ENCODE results near the gene PTPRQ. TPM values are rescaled to one million over a fixed set of nuclear protein-coding genes. Genes with fewer than 3 reads are reported as not detected.

Gene PTPRQ
- total RNA-seq, 2 donors from 2014 or later: 1.9 to 7.4 TPM

DNA sequence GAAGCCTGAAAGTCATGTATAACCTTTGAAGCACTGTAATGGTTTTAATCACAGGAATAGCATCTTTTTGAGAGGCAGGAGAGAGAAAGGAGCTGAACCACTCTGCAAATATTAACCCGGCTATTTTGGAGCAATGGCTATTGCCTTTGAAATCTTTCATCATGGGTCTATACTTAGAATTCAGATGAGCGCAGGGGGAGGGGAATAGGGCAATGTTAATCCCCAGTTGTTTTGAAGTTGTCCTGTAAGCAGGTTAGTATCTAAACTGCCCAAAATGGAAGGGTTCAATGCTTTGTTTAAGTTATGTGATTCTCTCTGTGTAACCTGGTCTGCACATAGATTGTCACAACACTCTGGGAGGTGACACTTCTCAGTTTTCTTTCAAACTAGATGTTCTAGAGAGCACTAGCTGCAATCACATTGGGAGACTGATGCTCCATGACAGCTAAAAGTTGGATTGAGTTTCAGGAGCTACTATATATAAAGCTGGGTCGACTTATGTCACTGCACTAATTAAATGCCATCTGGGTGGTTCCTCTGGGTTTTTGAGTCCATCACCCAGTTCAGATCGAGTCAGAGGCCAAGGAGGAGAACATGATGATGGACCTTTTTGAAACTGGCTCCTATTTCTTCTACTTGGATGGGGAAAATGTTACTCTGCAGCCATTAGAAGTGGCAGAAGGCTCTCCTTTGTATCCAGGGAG lies 263.2 kb downstream of the PTPRQ start, which contains the start of gene MYF6:
MYF6 (plus strand) TSS at position 509 of the 704 bp plus-strand sequence; CDS start at position 595, 86 bp downstream.
- no peaks in the 10 kb centered on the region for H3K4me1 ChIP-seq (replicated peaks)
- 71% methylated on average over 4 of the region's 4 CpGs for WGBS
- H3K4me3 ChIP-seq: no peak within 1 kb of the TSS
- H3K9me3 ChIP-seq: no peaks in the 10 kb centered on the region
- intact Hi-C loops (cut with DNase I): no loop called here
- no peak for TF ChIP-seq POLR2AphosphoS5 (IDR thresholded peaks at IDR 0.05)
- TF ChIP-seq POLR2A (IDR thresholded peaks at IDR 0.05): no peak
- TF ChIP-seq, protein P1, sequence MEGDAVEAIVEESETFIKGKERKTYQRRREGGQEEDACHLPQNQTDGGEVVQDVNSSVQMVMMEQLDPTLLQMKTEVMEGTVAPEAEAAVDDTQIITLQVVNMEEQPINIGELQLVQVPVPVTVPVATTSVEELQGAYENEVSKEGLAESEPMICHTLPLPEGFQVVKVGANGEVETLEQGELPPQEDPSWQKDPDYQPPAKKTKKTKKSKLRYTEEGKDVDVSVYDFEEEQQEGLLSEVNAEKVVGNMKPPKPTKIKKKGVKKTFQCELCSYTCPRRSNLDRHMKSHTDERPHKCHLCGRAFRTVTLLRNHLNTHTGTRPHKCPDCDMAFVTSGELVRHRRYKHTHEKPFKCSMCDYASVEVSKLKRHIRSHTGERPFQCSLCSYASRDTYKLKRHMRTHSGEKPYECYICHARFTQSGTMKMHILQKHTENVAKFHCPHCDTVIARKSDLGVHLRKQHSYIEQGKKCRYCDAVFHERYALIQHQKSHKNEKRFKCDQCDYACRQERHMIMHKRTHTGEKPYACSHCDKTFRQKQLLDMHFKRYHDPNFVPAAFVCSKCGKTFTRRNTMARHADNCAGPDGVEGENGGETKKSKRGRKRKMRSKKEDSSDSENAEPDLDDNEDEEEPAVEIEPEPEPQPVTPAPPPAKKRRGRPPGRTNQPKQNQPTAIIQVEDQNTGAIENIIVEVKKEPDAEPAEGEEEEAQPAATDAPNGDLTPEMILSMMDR (IDR thresholded peaks at IDR 0.05): no peak
- H3K27ac ChIP-seq: no peak within 1 kb of the TSS
- no peaks in the 10 kb centered on the region for H3K36me3 ChIP-seq
- no peak for DNase-seq (ENCODE audit: low spot score)
- H3K27me3 ChIP-seq (replicated peaks; ENCODE audit: insufficient read depth): no peaks in the 10 kb centered on the region

DNA sequence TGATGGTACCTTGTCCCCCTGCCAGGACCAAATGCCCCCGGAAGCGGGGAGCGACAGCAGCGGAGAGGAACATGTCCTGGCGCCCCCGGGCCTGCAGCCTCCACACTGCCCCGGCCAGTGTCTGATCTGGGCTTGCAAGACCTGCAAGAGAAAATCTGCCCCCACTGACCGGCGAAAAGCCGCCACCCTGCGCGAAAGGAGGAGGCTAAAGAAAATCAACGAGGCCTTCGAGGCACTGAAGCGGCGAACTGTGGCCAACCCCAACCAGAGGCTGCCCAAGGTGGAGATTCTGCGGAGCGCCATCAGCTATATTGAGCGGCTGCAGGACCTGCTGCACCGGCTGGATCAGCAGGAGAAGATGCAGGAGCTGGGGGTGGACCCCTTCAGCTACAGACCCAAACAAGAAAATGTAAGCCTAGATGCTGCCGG lies 263.8 kb downstream of the PTPRQ start:
- DNase-seq (ENCODE audit: low spot score): no peak
- Histone ChIP-seq H3K27ac (no peak overlapping the region), H3K9me3 (no peaks in the 10 kb centered on the region), H3K36me3 (no peaks in the 10 kb centered on the region), H3K4me3 (no peak overlapping the region), H3K27me3 (replicated peaks; ENCODE audit: insufficient read depth) (no peaks in the 10 kb centered on the region), H3K4me1 (replicated peaks) (no peaks in the 10 kb centered on the region)
- intact Hi-C loops (cut with DNase I): no loop called here
- no peak for TF ChIP-seq POLR2AphosphoS5 (IDR thresholded peaks at IDR 0.05)
- TF ChIP-seq POLR2A (IDR thresholded peaks at IDR 0.05): no peak
- TF ChIP-seq, protein P1 (IDR thresholded peaks at IDR 0.05): no peak
- WGBS: 58% methylated on average over 21 of the region's 21 CpGs

DNA sequence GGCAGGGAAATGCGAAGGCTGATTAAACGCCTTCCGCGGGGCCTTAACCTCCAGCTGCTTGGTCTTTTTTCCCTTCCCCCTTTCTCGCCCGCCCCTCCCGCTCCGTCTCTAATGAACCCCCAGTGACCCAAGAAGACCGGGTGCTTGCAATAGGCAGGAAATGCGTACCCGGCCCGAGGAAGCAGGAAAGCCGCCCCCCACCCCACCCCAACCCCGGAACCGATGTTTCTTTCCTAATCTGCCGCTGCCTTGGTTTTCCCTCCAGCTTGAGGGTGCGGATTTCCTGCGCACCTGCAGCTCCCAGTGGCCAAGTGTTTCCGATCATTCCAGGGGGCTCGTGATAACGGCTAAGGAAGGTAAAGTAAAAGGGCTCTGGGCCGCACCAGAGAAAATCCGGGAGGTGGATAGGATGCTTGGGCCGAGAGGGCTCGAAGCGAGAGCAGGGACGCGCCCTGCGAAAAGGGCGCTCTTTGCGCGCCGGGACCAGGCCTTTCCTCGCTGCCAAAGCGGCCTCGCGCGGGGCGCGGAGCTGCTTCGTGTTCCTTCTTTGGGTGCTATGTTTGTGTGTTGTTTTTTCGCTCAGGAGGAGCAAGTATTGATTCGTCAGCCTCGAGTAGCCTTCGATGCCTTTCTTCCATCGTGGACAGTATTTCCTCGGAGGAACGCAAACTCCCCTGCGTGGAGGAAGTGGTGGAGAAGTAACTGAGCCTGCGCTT lies 264.4 kb downstream of the PTPRQ start:
- Histone ChIP-seq H3K4me1 (replicated peaks) (no peaks in the 10 kb centered on the region), H3K36me3 (no peaks in the 10 kb centered on the region), H3K27ac (no peak overlapping the region), H3K4me3 (no peak overlapping the region), H3K9me3 (no peaks in the 10 kb centered on the region), H3K27me3 (replicated peaks; ENCODE audit: insufficient read depth) (no peaks in the 10 kb centered on the region)
- intact Hi-C loops (cut with DNase I): no loop called here
- no peak for DNase-seq (ENCODE audit: low spot score)
- WGBS: 33% methylated on average over 50 of the region's 50 CpGs
- TF ChIP-seq, protein P1 (IDR thresholded peaks at IDR 0.05): no peak
- no peak for TF ChIP-seq POLR2A (IDR thresholded peaks at IDR 0.05)
- TF ChIP-seq POLR2AphosphoS5 (IDR thresholded peaks at IDR 0.05): no peak

DNA sequence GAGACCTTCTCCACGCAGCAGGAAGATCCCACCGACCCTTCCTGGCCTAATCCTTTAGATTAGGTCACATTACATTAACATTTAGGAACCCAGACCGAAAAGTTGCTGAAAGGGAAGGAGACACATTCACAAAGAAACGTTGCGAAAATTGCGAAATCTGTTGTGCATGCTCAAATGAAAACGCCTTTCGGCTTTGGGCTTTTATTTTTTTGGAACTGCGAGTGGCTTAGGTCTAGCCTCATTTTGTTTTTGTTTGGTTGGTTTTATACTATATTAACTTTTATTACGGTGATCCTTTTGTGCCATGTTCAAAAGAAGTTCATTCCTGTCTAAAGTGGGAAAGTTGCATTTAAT lies 264.9 kb downstream of the PTPRQ start:
- Histone ChIP-seq H3K36me3 (no peaks in the 10 kb centered on the region), H3K27me3 (replicated peaks; ENCODE audit: insufficient read depth) (no peaks in the 10 kb centered on the region), H3K4me3 (no peak overlapping the region), H3K4me1 (replicated peaks) (no peaks in the 10 kb centered on the region), H3K27ac (no peak overlapping the region), H3K9me3 (no peaks in the 10 kb centered on the region)
- intact Hi-C loops (cut with DNase I): no loop called here
- 67% methylated on average over 10 of the region's 10 CpGs for WGBS
- no peak for TF ChIP-seq POLR2A (IDR thresholded peaks at IDR 0.05)
- TF ChIP-seq, protein P1 (IDR thresholded peaks at IDR 0.05): no peak
- TF ChIP-seq POLR2AphosphoS5 (IDR thresholded peaks at IDR 0.05): no peak
- DNase-seq (ENCODE audit: low spot score): no peak

All from prostate gland (tissue), 2 donors.